ENCODE results near the gene SCN9A.
A peak's percentile ranks its signal among the peaks of the same experiment; 100 is the strongest.
"Not testable (repeated sequence)": the region's sequence is repeated elsewhere in the genome, so short reads cannot be mapped to it uniquely, and the experiment has no call there.

Gene SCN9A

DNA sequence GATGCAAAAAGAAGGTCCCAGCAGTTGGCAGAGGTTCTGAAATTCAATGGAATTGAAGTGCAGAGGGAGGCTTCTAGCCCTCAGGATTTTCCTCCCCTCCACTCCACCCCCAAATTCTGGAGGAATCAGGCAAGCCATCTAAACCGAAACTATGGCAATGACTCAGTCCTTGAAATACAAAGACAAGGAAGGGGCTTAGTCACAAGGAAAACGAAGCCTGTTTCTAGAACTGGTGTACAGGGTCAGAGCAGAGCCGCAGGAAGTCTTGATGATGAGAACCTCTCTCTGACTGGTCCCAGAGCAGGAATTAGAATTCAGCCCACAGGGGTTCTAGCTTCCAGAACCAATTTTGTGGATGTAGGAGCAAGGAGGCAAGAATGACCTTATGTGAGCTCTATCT lies 136.2 kb downstream of the SCN9A start:
- DNase-seq = no peak

DNA sequence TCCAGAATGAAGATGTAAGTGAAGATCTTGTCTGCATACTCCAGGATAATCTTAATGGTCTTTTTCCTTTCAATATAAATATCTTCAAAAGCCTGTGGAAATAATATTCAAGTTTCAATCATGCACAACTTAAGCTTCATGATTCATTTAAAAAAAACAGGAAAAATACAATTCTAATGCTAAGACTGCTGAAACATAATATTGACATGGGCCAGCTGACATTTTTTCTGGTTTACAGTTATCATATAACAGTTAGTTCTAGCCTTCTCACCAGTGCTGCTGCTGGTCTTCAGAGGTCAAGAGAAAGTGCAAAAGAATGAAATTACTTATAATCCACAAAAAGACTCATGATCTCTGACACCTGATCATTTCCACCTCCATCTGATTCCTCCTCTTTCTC lies 137.6 kb downstream of the SCN9A start:
- DNase-seq = no peak

DNA sequence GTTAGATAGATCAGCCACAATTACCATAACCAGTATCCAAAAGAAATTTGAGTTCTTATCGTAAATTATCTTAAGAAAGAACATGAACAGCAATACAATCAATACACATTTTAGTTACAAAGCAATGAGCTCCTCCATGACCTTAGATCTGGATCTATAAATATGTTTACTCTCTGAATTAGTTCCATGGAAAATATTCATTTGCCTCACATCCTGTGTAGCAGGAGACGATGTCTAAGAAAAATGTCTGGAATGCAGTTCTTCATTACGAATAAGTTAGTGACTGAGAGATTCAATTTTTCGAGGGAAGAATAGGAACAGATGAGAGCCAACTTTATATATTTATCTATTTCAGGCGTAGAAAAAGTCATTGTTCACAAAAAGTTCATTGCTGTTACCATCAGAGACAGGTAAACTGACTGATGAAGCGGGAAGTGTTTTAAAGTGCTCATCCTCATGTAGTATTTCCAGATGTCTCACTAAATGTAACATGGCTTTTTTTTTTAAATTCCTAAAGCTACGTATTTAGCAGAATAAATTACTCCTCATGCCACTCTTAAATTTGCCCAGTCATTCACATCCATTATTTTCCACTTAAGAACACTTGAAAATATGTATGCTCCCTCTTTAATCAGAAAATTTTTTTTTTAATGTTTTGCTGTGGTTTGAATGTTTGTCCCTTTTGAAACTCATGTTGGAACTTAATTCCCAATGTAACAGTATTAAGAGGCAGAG lies 141.5 kb downstream of the SCN9A start:
- no peak for DNase-seq

DNA sequence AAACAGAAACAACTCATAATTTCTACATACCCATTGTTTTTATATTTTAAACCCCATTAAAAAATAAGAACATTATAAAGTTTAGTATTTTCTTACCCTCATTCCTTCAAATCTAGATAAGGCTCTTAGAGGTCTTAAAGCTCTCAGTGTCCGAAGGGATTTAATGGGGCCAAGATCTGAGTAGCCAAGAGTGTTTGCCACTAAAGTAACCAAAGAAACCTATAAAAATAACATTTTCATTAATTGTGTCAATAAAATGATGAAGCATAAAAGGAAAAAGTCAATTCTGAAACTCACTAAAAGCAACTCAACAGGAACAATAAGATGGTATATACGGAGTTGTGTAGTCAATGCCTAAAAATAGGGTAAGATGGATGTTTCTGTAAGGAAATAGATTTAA lies 142.5 kb downstream of the SCN9A start:
- no peak for DNase-seq

DNA sequence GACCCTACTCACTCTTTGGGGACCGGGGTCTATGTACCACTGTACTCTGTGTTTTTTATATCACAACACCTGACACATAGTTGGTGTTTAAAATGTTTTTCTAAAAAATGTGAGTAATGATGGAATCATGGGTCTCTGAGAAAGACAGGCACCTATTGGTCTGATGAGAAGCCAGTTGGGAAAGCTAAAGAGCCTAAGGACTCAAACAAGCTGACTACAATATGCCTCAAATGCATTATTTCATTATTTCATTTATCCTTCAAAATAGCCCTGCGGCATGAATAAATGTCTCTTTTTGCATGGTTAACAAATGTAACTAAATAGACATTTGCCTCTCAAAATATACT lies 145.0 kb downstream of the SCN9A start:
- DNase-seq = no peak

DNA sequence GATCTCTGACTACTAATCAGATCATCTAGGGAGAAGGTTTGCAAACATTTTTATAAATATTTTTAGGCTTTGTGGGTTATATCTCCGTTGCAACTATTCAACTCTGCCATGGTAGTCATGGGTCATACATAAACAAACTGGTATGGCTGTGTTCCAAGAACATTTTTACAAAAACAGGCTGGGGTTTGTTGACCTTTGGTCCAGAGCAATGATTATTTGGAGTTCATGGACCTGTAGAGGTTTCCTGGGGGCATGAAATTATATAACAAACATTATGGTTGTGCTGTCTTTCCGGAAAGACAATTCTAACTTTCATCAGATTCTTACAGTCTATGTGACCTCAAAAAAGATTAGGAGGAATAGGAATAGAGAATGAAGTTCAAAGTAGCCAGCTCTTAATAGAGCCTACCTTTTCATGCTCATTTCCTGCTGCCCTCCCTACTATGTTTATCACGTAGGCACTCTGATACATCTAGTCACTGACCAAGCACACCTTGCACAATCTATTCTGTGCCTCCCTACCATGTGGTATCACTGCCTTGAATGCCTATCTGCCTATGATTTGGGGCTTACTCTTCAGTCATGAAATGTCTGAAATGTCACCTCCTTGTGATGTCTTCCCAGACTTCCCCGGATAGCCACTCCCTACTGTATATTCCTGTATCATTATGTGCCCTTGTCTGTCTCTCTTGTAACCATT lies 145.6 kb downstream of the SCN9A start:
- DNase-seq = no peak

DNA sequence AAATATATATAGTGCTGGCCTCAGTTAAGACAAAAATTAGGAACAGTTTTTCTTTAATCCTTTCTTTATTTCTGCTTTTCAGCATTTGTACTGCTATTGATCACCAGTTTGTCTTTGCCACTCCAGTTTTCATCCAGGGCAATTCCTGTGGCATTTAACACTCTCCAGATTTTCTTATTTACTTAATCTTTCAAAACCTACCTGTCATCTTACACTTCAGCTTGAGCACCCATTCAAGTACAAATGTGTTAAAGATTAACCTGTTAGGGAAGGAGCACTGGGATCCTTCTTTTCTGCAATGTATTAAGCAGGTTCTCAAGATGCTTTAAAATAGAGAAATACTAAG lies 146.1 kb downstream of the SCN9A start:
- no peak for DNase-seq

DNA sequence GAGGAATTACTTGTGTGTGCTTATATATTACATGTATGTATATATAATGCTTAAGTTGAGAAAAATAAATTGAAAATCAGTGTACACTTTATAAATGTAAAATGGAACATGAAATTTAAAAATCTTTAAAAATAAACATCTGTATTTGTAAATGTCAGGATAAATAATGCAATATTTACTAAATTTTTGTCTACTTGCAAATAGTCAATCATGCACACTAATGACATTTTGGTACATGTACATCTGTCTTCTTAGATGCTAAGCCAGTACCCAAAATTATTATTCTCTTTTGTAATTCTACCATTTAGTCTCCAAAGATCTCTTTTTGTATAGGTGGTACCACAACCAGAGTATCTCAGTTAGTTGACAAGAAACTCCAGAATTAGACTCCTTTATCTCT lies 151.5 kb downstream of the SCN9A start:
- DNase-seq = no peak

DNA sequence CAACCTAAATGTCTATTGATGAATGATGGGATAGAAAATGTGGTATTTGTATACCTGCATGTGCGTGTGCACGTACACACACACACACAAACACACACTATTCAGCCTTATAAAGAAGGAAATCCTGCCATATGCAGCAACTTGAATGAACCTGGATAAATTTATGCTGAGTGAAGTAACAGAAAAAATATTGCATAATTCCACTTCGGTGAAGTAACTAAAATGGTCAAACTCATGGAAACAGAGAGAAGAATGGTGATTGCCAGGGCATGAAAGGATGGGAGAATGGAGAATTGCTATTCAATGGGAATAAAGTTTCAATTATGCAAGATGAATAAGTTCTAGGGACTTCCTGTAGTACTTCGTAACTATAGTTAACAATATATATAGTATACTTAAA lies 152.4 kb downstream of the SCN9A start:
- DNase-seq = no peak

DNA sequence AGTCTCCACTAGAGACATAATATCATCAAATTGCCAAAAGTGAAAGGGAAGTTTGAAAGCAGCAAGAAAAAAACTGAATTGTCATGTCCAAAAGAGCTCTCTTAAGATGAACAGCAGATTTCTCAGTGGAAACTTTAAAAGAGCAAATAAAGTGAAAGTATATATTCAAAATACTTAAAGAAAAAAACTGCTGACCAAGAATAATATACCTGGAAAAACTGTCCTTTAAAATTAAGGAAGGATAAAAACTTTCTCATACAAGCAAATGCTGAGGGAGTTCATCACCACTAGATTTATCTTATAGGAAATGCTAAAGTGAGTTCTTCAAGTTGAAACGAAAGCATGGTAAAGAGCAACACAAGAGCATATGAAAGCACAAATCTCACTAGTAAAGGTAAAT lies 164.7 kb downstream of the SCN9A start:
- DNase-seq = no peak

DNA sequence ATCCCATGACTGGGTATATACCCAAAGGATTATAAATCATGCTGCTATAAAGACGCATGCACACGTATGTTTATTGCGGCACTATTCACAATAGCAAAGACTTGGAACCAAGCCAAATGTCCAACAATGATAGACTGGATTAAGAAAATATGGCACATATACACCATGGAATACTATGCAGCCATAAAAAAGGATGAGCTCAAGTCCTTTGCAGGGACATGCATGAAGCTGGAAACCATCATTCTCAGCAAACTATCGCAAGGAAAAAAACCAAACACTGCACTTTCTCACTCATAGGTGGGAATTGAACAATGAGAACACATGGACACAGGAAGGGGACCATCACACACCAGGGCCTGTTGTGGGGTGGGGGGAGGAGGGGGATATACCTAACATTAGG lies 165.8 kb downstream of the SCN9A start:
- DNase-seq = not testable (repeated sequence)

DNA sequence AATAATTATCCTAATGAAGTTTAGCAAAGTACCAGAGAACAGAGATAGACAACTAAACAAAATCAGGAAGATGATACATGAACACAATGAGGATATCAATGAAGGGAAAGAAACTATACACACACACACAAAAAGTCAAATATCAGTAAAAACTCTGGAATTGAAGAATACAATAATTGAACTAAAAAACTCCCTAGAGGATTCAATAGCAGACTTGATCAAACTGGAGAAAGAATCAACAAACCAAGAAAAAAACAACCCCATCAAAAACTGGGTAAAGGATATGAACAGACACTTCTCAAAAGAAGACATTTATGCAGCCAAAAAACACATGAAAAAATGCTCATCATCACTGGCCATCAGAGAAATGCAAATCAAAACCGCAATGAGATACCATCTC lies 166.4 kb downstream of the SCN9A start:
- DNase-seq = not testable (repeated sequence)

DNA sequence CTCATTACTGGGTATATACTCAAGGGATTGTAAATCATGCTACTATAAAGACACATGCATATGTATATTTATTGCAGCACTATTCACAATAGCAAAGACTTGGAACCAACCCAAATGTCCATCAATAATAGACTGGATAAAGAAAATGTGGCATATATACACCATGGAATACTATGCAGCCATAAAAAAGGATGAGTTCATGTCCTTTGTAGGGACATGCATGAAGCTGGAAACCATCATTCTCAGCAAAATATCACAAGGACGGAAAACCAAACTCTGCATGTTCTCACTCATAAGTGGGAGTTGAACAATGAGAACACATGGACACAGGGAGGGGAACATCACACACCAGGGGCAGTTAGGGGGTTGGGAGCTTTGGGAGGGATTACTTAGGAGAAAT lies 169.6 kb downstream of the SCN9A start:
- DNase-seq = not testable (repeated sequence)

DNA sequence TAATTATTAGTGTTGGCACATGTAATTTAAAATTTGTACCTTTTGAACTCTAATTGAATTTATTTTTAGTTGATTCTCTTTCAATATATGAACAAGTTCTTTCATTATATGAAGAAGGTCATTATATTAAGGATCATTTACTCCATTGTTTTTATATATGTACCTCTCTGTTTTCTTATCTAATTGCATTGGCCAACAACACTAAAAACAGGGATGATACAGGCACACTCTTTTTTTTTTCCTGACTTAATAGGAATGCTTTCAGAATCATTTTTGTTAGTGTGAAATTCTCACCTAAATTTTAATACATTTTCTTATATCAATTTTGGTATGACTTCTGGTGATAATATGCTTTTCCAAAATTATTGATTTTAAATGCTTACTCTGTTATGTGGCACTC lies 173.0 kb downstream of the SCN9A start:
- no peak for DNase-seq

DNA sequence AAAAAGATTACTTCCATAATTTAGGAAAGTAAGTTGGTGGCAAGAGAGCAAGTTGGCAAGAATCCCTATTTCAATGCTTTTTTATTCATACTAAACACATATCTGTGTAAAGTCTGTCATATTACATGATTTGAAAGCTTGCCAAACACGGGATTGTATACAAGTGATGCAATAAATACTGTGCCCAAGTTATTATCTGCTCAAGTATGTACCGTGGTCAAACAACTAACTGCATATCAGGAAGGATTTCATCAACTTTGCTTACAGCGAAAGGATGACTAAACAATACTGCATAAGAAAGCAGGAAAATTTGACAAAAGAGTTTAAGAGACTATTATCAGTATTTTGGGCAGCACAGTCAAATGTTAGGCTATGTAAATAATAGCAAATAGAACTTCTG lies 178.3 kb downstream of the SCN9A start:
- DNase-seq = no peak

DNA sequence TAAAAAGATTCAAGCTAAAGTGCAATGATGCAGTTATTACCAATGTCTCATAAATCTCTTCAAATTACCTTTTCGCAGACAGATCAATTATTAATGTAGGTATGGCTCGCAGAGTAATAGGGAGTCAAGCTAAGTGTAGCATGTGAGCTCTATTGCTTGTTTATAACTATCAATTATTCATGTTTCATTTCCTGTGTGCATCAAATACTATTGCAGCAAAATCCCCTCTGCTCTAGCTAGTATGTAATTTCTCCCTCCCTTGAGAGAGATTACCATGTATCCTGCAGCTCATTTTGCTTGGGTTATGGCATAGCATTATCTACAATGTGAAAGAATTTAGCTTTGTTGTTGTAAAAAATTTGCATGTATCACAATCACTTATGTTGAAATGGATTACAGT lies 182.3 kb downstream of the SCN9A start:
- DNase-seq = no peak

DNA sequence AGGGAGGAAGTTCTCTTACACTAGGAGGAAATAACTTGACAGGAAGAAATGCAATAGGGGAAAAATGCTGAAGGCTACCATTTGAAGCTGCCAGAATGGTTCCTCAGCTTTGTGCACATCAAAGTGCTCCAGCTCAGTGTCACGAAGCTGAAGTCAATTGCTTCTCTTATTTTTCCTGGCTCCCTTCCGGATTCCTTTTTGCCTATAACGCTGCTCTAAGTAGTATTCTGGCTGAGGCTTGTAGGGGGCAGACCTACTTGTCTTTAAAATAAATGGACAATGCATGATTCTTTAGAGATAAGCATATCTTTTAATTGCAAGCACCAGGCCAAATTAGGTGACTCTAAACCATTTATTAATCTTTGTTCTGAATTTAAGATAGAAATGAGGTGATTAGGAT lies 187.7 kb downstream of the SCN9A start:
- no peak for DNase-seq

DNA sequence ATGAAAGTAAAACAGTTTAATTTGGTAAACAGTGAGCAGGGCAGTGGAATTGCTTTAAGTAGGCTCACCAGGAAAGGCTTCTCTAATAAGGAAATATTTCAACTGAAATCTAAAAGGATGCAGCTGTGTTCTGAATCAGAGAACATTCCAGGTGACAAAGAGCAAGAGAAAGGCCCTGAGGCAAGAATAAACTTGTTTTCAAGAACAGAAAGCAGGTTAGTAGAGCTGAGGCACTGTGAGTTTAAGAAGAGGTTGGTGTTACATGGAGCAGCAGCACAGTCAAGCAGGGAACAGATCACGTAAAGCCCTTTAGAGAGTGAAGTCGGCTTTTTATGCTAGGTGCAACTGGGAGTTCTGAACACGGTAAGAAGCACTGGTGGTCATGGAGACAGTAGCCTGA lies 191.0 kb downstream of the SCN9A start:
- DNase-seq = no peak

DNA sequence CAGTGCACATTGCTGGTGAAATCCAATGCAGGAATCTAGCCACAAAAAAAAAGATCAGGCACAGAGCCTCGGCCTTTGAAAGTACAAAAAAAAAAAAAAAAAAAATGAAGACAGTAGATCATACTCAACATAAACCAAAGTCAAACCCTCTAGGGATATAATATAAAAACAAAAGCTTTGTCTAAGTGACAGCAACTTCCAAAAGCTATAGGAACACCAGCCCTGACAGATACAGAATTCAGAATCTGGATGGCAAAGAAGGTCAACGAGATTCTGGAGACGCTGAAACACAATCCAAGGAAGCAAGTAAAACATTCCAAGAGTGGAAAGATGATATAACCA lies 194.0 kb downstream of the SCN9A start:
- DNase-seq = no peak

DNA sequence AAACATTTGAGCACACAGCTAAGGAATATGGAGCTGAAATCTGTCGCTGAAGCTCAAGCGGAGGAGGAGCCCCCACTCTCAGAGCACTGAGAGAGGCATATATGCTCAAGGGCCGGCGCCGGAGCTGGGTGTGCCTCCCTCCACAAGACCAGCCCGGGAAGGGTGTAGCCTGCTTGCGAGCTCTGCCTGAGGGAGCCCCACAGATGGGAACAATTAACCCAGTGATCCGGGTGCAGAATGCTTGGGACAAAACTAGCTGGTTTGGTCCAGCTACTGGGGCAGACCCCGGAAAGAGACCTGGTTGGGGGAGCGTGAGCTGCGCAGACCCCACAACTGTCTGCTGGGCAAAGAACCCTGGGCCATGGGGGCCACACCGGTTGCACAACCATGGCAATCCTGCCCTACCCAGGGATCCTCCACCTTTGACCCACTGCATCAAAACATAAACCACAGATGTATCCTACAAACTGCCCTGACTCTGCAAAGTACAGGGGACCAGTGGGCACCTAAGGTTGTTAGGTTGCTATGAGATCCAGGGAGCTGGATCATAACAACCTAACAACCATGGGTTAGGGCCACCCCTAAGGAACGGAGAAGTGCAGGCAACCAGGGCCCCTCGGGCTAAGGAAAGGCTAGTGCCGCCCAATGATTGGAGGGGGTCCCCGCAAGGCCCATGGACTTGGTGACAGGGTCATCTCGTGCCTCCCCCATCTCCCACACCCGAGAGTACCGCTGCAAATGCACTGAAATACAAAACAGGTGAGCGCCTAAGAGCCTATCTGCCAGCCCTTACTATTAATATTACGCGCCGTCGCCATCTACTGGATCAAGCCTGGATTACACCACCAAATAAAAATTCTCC lies 194.6 kb downstream of the SCN9A start:
- DNase-seq = peak; percentile 12 to 60

DNA sequence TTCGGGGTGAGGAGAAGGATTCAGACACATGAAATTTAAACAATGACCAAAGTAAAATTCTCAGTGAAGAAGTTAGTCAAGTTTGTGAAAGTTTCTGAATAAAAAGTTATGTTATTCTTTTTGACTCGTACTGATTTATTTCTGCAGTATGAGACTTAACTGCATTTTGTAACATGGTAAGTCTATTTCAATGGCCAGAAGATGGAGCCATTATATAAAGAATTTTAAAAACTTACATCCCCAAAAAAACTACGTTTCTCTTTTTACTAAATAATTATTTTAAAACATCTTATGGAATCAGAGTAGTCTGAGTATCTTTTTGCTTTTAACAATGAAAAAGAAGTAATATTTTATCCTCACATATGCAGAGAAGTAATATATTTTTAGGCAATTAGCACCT lies 196.5 kb downstream of the SCN9A start:
- DNase-seq = no peak

DNA sequence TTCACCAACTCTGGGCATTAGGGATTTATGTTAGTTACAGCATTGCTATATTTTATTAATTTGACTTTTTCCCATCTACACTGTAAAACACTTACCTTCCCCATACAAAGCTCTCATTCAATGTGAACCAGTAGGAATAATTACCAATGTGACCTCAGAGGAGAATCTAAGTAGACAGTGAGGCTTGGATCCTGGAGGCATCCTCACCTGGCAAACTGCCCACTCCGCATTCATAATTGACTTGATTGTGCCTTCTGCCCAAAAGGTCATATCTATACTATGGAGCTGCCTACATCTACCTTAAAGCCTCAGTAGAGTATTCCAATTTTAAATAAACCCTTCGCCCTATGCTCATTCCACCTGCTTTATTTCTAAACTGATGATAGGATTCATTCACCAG lies 202.5 kb downstream of the SCN9A start:
- DNase-seq = no peak

DNA sequence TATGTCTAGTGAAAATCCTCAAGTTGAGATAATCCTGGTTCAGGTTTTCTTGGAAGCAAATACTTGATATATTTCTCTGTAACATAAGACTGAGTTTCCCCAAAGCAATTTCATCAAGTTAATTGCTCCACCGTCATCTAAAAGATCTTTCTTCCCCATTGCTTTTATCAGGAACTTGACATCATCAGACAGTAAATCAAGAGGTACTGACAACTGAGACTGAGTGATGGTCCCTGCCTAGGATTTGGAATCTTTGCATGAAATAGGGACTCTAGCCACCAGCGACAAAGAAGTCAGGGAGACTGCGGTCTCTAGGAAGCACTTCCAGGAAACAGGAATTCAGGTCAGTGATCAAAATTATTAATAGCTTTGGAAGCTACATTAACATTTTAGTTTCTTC lies 204.5 kb downstream of the SCN9A start:
- no peak for DNase-seq

DNA sequence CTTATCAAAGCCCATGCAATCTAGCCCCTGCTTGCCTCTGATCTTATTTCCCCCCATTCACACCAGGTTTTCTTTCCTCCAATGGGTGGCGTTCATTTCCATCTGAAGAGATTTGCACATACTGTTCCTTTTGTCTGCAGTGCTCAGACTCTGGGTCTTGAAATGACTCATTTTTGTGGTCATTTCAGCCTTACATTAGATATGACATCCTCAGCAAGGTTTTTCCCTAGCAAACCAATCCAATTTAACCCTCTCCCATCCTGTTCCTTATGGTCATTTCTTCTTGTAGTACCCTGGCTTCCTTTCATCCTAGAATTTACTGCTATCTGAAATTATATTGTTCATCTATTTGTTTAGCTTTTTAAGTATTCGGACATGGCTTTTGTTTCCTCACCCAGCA lies 205.4 kb downstream of the SCN9A start:
- DNase-seq = no peak

Measured in inflammatory macrophage treated with lipopolysaccharide for 1 hour (primary cell).